Skeletal muscle tissue (tissue), 4 donors: ENCODE data around the gene CLCN2. TPM values are rescaled to one million over a fixed set of nuclear protein-coding genes. Genes with fewer than 3 reads are reported as not detected.
A peak's percentile ranks its signal among the peaks of the same experiment; 100 is the strongest.

ENCODE experiments used
- H3K27ac ChIP-seq: one replicate; pipeline ENCODE4 v1.7.0; 2013; ENCODE audit warnings: mild to moderate bottlenecking, low read depth, low read length, inconsistent platforms
- H3K27me3 ChIP-seq, 3 donors: one replicate each; pipeline ENCODE4 v1.7.0; 2013; ENCODE audit warnings: low read length in 3 of 3; ENCODE audit not compliant: control insufficient read depth in 3 of 3, insufficient read depth in 3 of 3
- H3K36me3 ChIP-seq, 3 donors: one replicate each; pipeline ENCODE4 v1.7.0; 2013; ENCODE audit warnings: low read length in 3 of 3; ENCODE audit not compliant: control insufficient read depth in 3 of 3, insufficient read depth in 3 of 3
- H3K4me1 ChIP-seq, 3 donors: one replicate each; pipeline ENCODE4 v1.7.0; 2013; ENCODE audit warnings: low read length in 3 of 3, mild to moderate bottlenecking in 3 of 3; ENCODE audit not compliant: control insufficient read depth in 3 of 3, insufficient read depth in 3 of 3
- H3K4me3 ChIP-seq, 3 donors: one replicate each; pipeline ENCODE4 v1.7.0; 2013; ENCODE audit warnings: low read length in 3 of 3
- H3K9ac ChIP-seq, 3 donors: one replicate each; pipeline ENCODE4 v1.7.0; 2013; ENCODE audit warnings: low read length in 3 of 3, mild to moderate bottlenecking in 3 of 3, moderate library complexity in 2 of 3, low read depth in 1 of 3
- H3K9me3 ChIP-seq, 3 donors: one replicate each; pipeline ENCODE4 v1.7.0; 2013; ENCODE audit warnings: low read length in 3 of 3; ENCODE audit not compliant: control insufficient read depth in 3 of 3
- total RNA-seq: library from RNA; depleted of rRNA; stranded (reverse); fragments of >200 nt; gene quantifications from one replicate; pipeline ENCODE4 v1.2.3, GENCODE V29; 2014
- donor health status: Osteomylitis.

Gene CLCN2
- total RNA-seq, 1 donor from 2014 or later = 2.6 TPM

GRCh38 chr3:184328516-184328915 lies 32.9 kb downstream of the CLCN2 start:
- Histone ChIP-seq H3K36me3 (peaks cover 90 to 99% (median 94%) of the 10 kb centered on the region in 3 donors), H3K27ac (no peak overlapping the region), H3K27me3 (no peaks in the 10 kb centered on the region), H3K9me3 (no peaks in the 10 kb centered on the region), H3K9ac (no peak overlapping the region), H3K4me3 (no peak overlapping the region), H3K4me1 (peaks cover 21 to 45% (median 21%) of the 10 kb centered on the region in 3 donors)

DNA sequence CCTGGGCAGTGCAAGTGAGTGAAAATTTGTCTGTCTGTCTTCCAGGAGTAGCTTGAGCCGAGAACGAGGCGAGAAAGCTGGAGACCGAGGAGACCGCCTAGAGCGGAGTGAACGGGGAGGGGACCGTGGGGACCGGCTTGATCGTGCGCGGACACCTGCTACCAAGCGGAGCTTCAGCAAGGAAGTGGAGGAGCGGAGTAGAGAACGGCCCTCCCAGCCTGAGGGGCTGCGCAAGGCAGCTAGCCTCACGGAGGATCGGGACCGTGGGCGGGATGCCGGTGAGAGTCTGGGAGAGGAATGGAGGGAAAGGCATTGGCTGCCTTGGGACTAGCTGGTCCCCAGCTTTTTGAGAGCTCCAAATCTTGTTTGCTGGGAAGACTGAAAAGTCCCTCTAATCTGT lies 34.2 kb downstream of the CLCN2 start:
- Histone ChIP-seq H3K9ac (no peak overlapping the region), H3K9me3 (no peaks in the 10 kb centered on the region), H3K27me3 (no peaks in the 10 kb centered on the region), H3K36me3 (peaks cover 89 to 99% (median 93%) of the 10 kb centered on the region in 3 donors), H3K4me1 (peaks cover 27 to 45% (median 29%) of the 10 kb centered on the region in 3 donors), H3K4me3 (no peak overlapping the region), H3K27ac (no peak overlapping the region)

- Histone ChIP-seq H3K4me3 (no peak overlapping the region), H3K4me1 (peaks cover 36 to 47% (median 37%) of the 10 kb centered on the region in 3 donors), H3K27ac (no peak overlapping the region), H3K9ac (no peak overlapping the region), H3K9me3 (no peaks in the 10 kb centered on the region), H3K36me3 (peaks cover 89 to 99% (median 93%) of the 10 kb centered on the region in 3 donors), H3K27me3 (no peaks in the 10 kb centered on the region)
Measured at GRCh38 chr3:184325715-184326369, 35.6 kb downstream of the CLCN2 start.

DNA sequence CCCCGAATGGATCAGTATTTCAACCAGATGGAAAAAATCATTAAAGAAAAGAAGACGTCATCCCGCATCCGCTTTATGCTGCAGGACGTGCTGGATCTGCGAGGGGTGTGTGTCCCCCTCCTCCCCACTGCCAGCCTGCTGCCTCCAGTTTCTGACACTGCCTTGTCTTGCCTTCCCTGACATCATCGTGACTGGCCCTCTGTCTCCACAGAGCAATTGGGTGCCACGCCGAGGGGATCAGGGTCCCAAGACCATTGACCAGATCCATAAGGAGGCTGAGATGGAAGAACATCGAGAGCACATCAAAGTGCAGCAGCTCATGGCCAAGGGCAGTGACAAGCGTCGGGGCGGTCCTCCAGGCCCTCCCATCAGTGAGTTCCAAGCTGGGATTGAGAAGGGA lies 36.1 kb downstream of the CLCN2 start:
- Histone ChIP-seq H3K9ac (no peak overlapping the region), H3K9me3 (no peaks in the 10 kb centered on the region), H3K4me1 (peaks cover 41 to 53% (median 43%) of the 10 kb centered on the region in 3 donors), H3K27me3 (no peaks in the 10 kb centered on the region), H3K4me3 (no peak overlapping the region), H3K36me3 (peaks cover 93 to 97% (median 94%) of the 10 kb centered on the region in 3 donors), H3K27ac (no peak overlapping the region)

GRCh38 chr3:184323696-184324095 lies 37.7 kb downstream of the CLCN2 start:
- Histone ChIP-seq H3K9ac (peak overlapping the region in 2 of 3 donors; percentile 8 to 20), H3K4me3 (peak overlapping the region in 1 of 3 donors; percentile 9), H3K9me3 (no peaks in the 10 kb centered on the region), H3K27me3 (no peaks in the 10 kb centered on the region), H3K4me1 (peaks cover 55 to 66% (median 56%) of the 10 kb centered on the region in 3 donors), H3K27ac (peak overlapping the region; percentile 98), H3K36me3 (peaks cover 80 to 84% (median 82%) of the 10 kb centered on the region in 3 donors)

GRCh38 chr3:184322731-184323487 lies 38.5 kb downstream of the CLCN2 start:
- peaks cover 58 to 74% (median 59%) of the 10 kb centered on the region in 3 donors for H3K4me1 ChIP-seq
- H3K9me3 ChIP-seq = no peaks in the 10 kb centered on the region
- H3K36me3 ChIP-seq = peaks cover 74 to 77% (median 75%) of the 10 kb centered on the region in 3 donors
- H3K9ac ChIP-seq = peak overlapping the region; percentile 20 to 91 (median 90)
- H3K27me3 ChIP-seq = no peaks in the 10 kb centered on the region
- peak overlapping the region; percentile 51 to 80 (median 79) for H3K4me3 ChIP-seq
- H3K27ac ChIP-seq = peak overlapping the region; percentile 98

DNA sequence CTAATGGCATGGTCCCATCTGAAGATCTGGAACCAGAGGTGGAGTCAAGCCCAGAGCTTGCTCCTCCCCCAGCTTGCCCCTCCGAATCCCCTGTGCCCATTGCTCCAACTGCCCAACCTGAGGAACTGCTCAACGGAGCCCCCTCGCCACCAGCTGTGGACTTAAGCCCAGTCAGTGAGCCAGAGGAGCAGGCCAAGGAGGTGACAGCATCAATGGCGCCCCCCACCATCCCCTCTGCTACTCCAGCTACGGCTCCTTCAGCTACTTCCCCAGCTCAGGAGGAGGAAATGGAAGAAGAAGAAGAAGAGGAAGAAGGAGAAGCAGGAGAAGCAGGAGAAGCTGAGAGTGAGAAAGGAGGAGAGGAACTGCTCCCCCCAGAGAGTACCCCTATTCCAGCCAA lies 39.7 kb downstream of the CLCN2 start:
- Histone ChIP-seq H3K27me3 (no peaks in the 10 kb centered on the region), H3K9me3 (no peaks in the 10 kb centered on the region), H3K4me1 (peaks cover 71 to 87% (median 71%) of the 10 kb centered on the region in 3 donors), H3K27ac (peak overlapping the region; percentile 98), H3K4me3 (peak overlapping the region; percentile 79 to 81 (median 80)), H3K9ac (peak overlapping the region; percentile 59 to 91 (median 90)), H3K36me3 (peaks cover 61 to 75% (median 73%) of the 10 kb centered on the region in 3 donors)

- peaks cover 79 to 90% (median 84%) of the 10 kb centered on the region in 3 donors for H3K4me1 ChIP-seq
- H3K9me3 ChIP-seq = no peaks in the 10 kb centered on the region
- H3K4me3 ChIP-seq = peak overlapping the region; percentile 79 to 81 (median 80)
- peaks cover 46 to 63% (median 59%) of the 10 kb centered on the region in 3 donors for H3K36me3 ChIP-seq
- H3K27ac ChIP-seq = peak overlapping the region; percentile 98
- peak overlapping the region; percentile 90 to 92 (median 91) for H3K9ac ChIP-seq
- H3K27me3 ChIP-seq = no peaks in the 10 kb centered on the region
Measured at GRCh38 chr3:184320104-184320445, 41.3 kb downstream of the CLCN2 start.

DNA sequence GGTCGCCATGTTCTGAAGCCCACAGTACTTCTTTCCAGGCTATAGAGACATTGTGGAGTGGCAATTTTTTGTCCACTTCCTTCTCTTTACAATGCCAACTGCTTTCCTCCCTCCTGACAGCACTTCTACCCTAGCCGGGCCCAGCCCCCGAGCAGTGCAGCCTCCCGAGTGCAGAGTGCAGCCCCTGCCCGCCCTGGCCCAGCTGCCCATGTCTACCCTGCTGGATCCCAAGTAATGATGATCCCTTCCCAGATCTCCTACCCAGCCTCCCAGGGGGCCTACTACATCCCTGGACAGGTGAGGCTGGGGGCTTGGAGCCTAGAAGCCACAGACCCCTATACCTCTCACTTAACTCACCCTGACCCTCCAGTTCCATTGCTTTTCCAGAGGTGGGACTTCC lies 44.2 kb downstream of the CLCN2 start:
- peak overlapping the region in 2 of 3 donors; percentile 77 to 96 for H3K9ac ChIP-seq
- H3K27me3 ChIP-seq = no peaks in the 10 kb centered on the region
- peaks cover 60 to 65% (median 62%) of the 10 kb centered on the region in 3 donors for H3K4me1 ChIP-seq
- H3K9me3 ChIP-seq = no peaks in the 10 kb centered on the region
- H3K4me3 ChIP-seq = peak overlapping the region in 2 of 3 donors; percentile 72 to 93
- H3K27ac ChIP-seq = peak overlapping the region; percentile 28
- H3K36me3 ChIP-seq = peaks cover 17 to 37% (median 31%) of the 10 kb centered on the region in 3 donors

DNA sequence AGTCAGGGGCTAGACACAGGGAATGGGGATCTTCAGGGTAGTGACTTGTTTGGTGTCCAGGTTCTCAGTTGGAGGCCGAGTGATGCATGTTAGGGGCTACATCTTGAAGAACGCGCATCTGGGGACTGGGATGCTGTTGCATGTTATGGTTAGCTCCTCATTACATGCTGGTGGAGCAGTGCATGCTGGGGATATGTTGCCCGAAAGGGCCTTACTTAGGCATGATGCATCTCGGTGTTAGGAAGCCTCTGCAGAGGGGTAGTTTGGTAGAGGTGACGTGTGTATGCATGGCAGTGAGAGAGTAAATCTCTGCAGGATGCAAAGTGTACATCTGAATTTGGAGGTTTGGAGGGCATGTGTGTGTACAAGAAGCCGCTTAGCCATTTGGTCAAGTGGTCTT lies 44.6 kb downstream of the CLCN2 start:
- H3K9ac ChIP-seq = peak overlapping the region in 2 of 3 donors; percentile 77 to 96
- peaks cover 13 to 33% (median 28%) of the 10 kb centered on the region in 3 donors for H3K36me3 ChIP-seq
- H3K9me3 ChIP-seq = no peaks in the 10 kb centered on the region
- peak overlapping the region; percentile 97 for H3K27ac ChIP-seq
- H3K4me1 ChIP-seq = peaks cover 56 to 61% (median 58%) of the 10 kb centered on the region in 3 donors
- H3K27me3 ChIP-seq = no peaks in the 10 kb centered on the region
- H3K4me3 ChIP-seq = peak overlapping the region; percentile 72 to 93 (median 88)
